Liver (tissue), 9 donors: ENCODE measurements around the gene MVB12B. TPM values are rescaled to one million over a fixed set of nuclear protein-coding genes. Genes with fewer than 3 reads are reported as not detected.

Source experiments
- DNase-seq: peaks from one replicate; pipeline ENCODE4 v3.0.0-alpha.2; 2017; ENCODE audit warnings: low spot score
- H3K27ac ChIP-seq, 2 donors: one replicate each; pipeline ENCODE4 v1.7.0; 2013; ENCODE audit warnings: inconsistent platforms in 2 of 2, low read length in 2 of 2, control low read depth in 1 of 2, low read depth in 1 of 2, mild to moderate bottlenecking in 1 of 2
- H3K27me3 ChIP-seq, 4 donors: one replicate each; pipeline versions ENCODE4 v1.6.1 to v1.7.0; 2013; ENCODE audit warnings: low read length in 3 of 4, inconsistent platforms in 1 of 4, mild to moderate bottlenecking in 1 of 4, moderate library complexity in 1 of 4; ENCODE audit not compliant: control insufficient read depth in 4 of 4, insufficient read depth in 4 of 4
- H3K36me3 ChIP-seq, 4 donors: one replicate each; pipeline versions ENCODE4 v1.6.1 to v1.7.0; 2013; ENCODE audit warnings: low read length in 3 of 4, mild to moderate bottlenecking in 3 of 4, low read depth in 1 of 4, moderate library complexity in 1 of 4; ENCODE audit not compliant: control insufficient read depth in 4 of 4, insufficient read depth in 3 of 4
- H3K4me1 ChIP-seq, 4 donors: one replicate each; pipeline versions ENCODE4 v1.6.1 to v1.7.0; 2013; ENCODE audit warnings: low read length in 3 of 4, mild to moderate bottlenecking in 3 of 4, moderate library complexity in 1 of 4; ENCODE audit not compliant: control insufficient read depth in 4 of 4, insufficient read depth in 4 of 4
- H3K4me3 ChIP-seq, 3 donors: one replicate each; pipeline versions ENCODE4 v1.6.1 to v1.7.0; 2013; ENCODE audit warnings: low read length in 3 of 3, control low read depth in 1 of 3, low read depth in 1 of 3, mild to moderate bottlenecking in 1 of 3
- H3K9ac ChIP-seq, 2 donors: one replicate each; pipeline ENCODE4 v1.7.0; 2013; ENCODE audit warnings: low read length in 2 of 2, mild to moderate bottlenecking in 2 of 2, moderate library complexity in 2 of 2, control low read depth in 1 of 2, low read depth in 1 of 2
- H3K9me3 ChIP-seq, 4 donors: one replicate each; pipeline versions ENCODE4 v1.6.1 to v1.7.0; 2013; ENCODE audit warnings: low read length in 3 of 4; ENCODE audit not compliant: control insufficient read depth in 4 of 4
- EGR1 ChIP-seq, 2 donors: IDR thresholded peaks; 2 replicates each; pipeline ENCODE4 v1.6.1; 2016 to 2018; ENCODE audit warnings: antibody characterized with exemption in 2 of 2, low read depth in 2 of 2
- FOXA1 ChIP-seq: IDR thresholded peaks from 2 replicates; pipeline ENCODE4 v1.6.1; 2016; ENCODE audit warnings: antibody characterized with exemption
- FOXA2 ChIP-seq: IDR thresholded peaks from 2 replicates; pipeline ENCODE4 v1.6.1; 2016; ENCODE audit warnings: antibody characterized with exemption
- GABPA ChIP-seq, 2 donors: IDR thresholded peaks in 1 of 2; conservative IDR thresholded peaks in 1 of 2; 2 replicates each; pipeline ENCODE4 v1.6.1; 2016; ENCODE audit warnings: antibody characterized with exemption in 2 of 2, mild to moderate bottlenecking in 1 of 2, moderate library complexity in 1 of 2
- HNF4A ChIP-seq, 2 donors: conservative IDR thresholded peaks; 2 replicates each; pipeline ENCODE4 v1.6.1; 2016; ENCODE audit warnings: antibody characterized with exemption in 2 of 2, mild to moderate bottlenecking in 2 of 2
- HNF4G ChIP-seq: IDR thresholded peaks from 2 replicates; pipeline ENCODE4 v1.6.1; 2016; ENCODE audit warnings: antibody characterized with exemption
- JUND ChIP-seq, 2 donors: IDR thresholded peaks; 2 replicates each; pipeline ENCODE4 v1.6.1; 2016; ENCODE audit warnings: antibody characterized with exemption in 2 of 2
- NR2F2 ChIP-seq: IDR thresholded peaks from 2 replicates; pipeline ENCODE4 v1.6.1; 2016; ENCODE audit warnings: antibody characterized with exemption
- RAD21 ChIP-seq, 2 donors: IDR thresholded peaks; 2 replicates each; pipeline ENCODE4 v1.6.1; 2016; ENCODE audit warnings: antibody characterized with exemption in 2 of 2, mild to moderate bottlenecking in 2 of 2
- SP1 ChIP-seq: IDR thresholded peaks from 2 replicates; pipeline ENCODE4 v1.6.1; 2018; ENCODE audit warnings: antibody characterized with exemption, mild to moderate bottlenecking
- TAF1 ChIP-seq: conservative IDR thresholded peaks from 2 replicates; pipeline ENCODE4 v1.6.1; 2016; ENCODE audit warnings: antibody characterized with exemption, mild to moderate bottlenecking
- WGBS: extraction: QIAGEN DNeasy Blood & Tissue Kit; methylation state at CpG from one replicate; pipeline ENCODE4 v1.1.7; 2013; 5-methylcytosine and 5-hydroxymethylcytosine counted together
- polyA plus RNA-seq, 2 donors: library from polyadenylated mRNA; stranded (reverse) in 1 of 2; unstranded in 1 of 2; fragments of 200-250 nt in 1 of 2; fragments of >200 nt in 1 of 2; fragmentation: Nextera tagmentation in 1 of 2; extraction: Ambion mirVana in 1 of 2; gene quantifications; one replicate each; pipeline versions ENCODE4 v1.2.1 to v1.2.3, GENCODE V29; 2013 to 2015
- total RNA-seq, 2 donors: library from RNA; depleted of rRNA; stranded (reverse); fragments of >200 nt; gene quantifications; one replicate each; pipeline ENCODE4 v1.2.3, GENCODE V29; 2014
- TF ChIP-seq, protein P1 (sequence below): IDR thresholded peaks from 2 replicates; pipeline ENCODE4 v1.6.1; 2016; ENCODE audit warnings: antibody characterized with exemption, mild to moderate bottlenecking
- TF ChIP-seq, protein P2 (sequence below): IDR thresholded peaks from 2 replicates; pipeline ENCODE4 v1.6.1; 2016; ENCODE audit warnings: antibody characterized with exemption
- TF ChIP-seq, protein P3 (sequence below): fragments of 150-350 bp; IDR thresholded peaks from 2 replicates; pipeline ENCODE4 v1.5.1; 2017; ENCODE audit warnings: improper control_type of control experiment, low read depth, low read length; ENCODE audit not compliant: missing input control
- TF ChIP-seq, protein P4 (sequence below): IDR thresholded peaks from 2 replicates; pipeline ENCODE4 v1.6.1; 2016; ENCODE audit warnings: antibody characterized with exemption
- TF ChIP-seq, protein P5 (sequence below): IDR thresholded peaks from 2 replicates; pipeline ENCODE4 v1.6.1; 2016; ENCODE audit warnings: antibody characterized with exemption
- donor health status: healthy.
- donor health status: healthy.
- donor health status: healthy.
- donor health status: healthy.
- donor health status: healthy.

The MVB12B gene
- total and polyA plus RNA-seq, 4 donors = 5.3 to 12.4 (median 8.4) TPM

- H3K4me3 ChIP-seq = no peak overlapping the region
- peaks cover 0 to 8% (median 3%) of the 10 kb centered on the region in 4 donors for H3K4me1 ChIP-seq
- no peak for DNase-seq
- TF ChIP-seq JUND (IDR thresholded peaks at IDR 0.05) (no peak), FOXA2 (no peak), HNF4G (no peak), GABPA (IDR thresholded peaks at IDR 0.05 in 1 of 2, conservative IDR thresholded peaks at IDR 0.05 in 1 of 2) (no peak), RAD21 (IDR thresholded peaks at IDR 0.05) (no peak), EGR1 (IDR thresholded peaks at IDR 0.05; ENCODE audit: low read depth in 2 of 2) (no peak), FOXA1 (no peak), TAF1 (no peak), HNF4A (conservative IDR thresholded peaks at IDR 0.05) (no peak), NR2F2 (no peak)
- TF ChIP-seq, protein P1, sequence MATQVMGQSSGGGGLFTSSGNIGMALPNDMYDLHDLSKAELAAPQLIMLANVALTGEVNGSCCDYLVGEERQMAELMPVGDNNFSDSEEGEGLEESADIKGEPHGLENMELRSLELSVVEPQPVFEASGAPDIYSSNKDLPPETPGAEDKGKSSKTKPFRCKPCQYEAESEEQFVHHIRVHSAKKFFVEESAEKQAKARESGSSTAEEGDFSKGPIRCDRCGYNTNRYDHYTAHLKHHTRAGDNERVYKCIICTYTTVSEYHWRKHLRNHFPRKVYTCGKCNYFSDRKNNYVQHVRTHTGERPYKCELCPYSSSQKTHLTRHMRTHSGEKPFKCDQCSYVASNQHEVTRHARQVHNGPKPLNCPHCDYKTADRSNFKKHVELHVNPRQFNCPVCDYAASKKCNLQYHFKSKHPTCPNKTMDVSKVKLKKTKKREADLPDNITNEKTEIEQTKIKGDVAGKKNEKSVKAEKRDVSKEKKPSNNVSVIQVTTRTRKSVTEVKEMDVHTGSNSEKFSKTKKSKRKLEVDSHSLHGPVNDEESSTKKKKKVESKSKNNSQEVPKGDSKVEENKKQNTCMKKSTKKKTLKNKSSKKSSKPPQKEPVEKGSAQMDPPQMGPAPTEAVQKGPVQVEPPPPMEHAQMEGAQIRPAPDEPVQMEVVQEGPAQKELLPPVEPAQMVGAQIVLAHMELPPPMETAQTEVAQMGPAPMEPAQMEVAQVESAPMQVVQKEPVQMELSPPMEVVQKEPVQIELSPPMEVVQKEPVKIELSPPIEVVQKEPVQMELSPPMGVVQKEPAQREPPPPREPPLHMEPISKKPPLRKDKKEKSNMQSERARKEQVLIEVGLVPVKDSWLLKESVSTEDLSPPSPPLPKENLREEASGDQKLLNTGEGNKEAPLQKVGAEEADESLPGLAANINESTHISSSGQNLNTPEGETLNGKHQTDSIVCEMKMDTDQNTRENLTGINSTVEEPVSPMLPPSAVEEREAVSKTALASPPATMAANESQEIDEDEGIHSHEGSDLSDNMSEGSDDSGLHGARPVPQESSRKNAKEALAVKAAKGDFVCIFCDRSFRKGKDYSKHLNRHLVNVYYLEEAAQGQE = no peak
- TF ChIP-seq, protein P2, sequence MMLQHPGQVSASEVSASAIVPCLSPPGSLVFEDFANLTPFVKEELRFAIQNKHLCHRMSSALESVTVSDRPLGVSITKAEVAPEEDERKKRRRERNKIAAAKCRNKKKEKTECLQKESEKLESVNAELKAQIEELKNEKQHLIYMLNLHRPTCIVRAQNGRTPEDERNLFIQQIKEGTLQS = no peak
- TF ChIP-seq, protein P3, sequence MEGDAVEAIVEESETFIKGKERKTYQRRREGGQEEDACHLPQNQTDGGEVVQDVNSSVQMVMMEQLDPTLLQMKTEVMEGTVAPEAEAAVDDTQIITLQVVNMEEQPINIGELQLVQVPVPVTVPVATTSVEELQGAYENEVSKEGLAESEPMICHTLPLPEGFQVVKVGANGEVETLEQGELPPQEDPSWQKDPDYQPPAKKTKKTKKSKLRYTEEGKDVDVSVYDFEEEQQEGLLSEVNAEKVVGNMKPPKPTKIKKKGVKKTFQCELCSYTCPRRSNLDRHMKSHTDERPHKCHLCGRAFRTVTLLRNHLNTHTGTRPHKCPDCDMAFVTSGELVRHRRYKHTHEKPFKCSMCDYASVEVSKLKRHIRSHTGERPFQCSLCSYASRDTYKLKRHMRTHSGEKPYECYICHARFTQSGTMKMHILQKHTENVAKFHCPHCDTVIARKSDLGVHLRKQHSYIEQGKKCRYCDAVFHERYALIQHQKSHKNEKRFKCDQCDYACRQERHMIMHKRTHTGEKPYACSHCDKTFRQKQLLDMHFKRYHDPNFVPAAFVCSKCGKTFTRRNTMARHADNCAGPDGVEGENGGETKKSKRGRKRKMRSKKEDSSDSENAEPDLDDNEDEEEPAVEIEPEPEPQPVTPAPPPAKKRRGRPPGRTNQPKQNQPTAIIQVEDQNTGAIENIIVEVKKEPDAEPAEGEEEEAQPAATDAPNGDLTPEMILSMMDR = no peak
- no peak overlapping the region for H3K27ac ChIP-seq
- H3K9ac ChIP-seq = no peak overlapping the region
- H3K36me3 ChIP-seq = no peaks in the 10 kb centered on the region
- no peaks in the 10 kb centered on the region for H3K27me3 ChIP-seq
- H3K9me3 ChIP-seq = peaks cover 0 to 9% (median 4%) of the 10 kb centered on the region in 4 donors
- WGBS = 91% methylated on average over 3 of the region's 3 CpGs
Measured at GRCh38 chr9:126328407-126328806, 1.8 kb downstream of the MVB12B start.

DNA sequence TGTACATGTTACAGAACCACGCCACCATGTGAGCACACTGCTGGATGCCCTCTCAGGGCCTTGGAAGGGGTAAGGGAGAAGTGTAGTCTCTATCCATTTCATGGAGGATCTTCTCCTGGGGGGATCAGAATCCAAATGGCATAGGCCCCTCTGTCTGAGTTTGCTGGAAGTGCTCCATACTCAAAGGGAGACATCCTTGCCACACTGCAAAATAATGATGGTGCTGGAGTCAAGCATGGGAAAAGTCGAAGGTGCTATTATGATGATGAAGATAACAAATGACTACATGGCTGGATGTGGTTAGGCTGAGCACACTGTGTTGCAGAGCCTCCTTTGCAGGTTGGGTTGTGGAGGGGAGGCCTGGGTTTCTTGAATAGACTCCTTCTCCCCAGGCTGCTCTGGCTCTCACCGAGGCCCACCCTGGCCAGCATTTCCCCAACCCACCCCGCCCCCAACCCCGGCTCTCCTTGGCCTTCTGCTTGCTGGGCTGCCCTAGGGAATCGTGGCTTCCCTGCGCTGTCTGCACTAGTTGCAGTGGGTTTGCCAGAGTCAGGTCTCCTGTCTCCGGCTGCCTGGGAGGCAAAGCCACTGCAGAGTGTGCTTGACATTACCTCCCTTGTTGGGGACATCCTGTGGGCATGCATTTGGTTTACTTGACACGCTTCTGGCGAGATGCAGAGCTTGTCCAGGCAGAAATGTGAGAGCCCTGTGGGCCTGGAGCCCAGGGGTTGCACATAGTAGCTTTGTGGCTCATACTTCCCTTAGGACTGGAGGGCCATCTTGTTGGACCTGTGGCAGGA is 3.0 kb downstream of the MVB12B start:
- H3K27me3 ChIP-seq = no peaks in the 10 kb centered on the region
- peaks cover 6 to 17% (median 11%) of the 10 kb centered on the region in 4 donors for H3K4me1 ChIP-seq
- H3K4me3 ChIP-seq = no peak overlapping the region
- WGBS = 90% methylated on average over 10 of the region's 10 CpGs
- H3K36me3 ChIP-seq = no peaks in the 10 kb centered on the region
- H3K27ac ChIP-seq = no peak overlapping the region
- H3K9ac ChIP-seq = no peak overlapping the region
- peak; percentile 20 for DNase-seq
- no peaks in the 10 kb centered on the region for H3K9me3 ChIP-seq
- TF ChIP-seq, protein P4, sequence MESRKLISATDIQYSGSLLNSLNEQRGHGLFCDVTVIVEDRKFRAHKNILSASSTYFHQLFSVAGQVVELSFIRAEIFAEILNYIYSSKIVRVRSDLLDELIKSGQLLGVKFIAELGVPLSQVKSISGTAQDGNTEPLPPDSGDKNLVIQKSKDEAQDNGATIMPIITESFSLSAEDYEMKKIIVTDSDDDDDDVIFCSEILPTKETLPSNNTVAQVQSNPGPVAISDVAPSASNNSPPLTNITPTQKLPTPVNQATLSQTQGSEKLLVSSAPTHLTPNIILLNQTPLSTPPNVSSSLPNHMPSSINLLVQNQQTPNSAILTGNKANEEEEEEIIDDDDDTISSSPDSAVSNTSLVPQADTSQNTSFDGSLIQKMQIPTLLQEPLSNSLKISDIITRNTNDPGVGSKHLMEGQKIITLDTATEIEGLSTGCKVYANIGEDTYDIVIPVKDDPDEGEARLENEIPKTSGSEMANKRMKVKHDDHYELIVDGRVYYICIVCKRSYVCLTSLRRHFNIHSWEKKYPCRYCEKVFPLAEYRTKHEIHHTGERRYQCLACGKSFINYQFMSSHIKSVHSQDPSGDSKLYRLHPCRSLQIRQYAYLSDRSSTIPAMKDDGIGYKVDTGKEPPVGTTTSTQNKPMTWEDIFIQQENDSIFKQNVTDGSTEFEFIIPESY = no peak
- TF ChIP-seq SP1 (no peak), HNF4A (conservative IDR thresholded peaks at IDR 0.05) (no peak), TAF1 (no peak), RAD21 (IDR thresholded peaks at IDR 0.05) (no peak), FOXA2 (no peak), NR2F2 (no peak), FOXA1 (no peak), JUND (IDR thresholded peaks at IDR 0.05) (no peak)
- TF ChIP-seq, protein P5, sequence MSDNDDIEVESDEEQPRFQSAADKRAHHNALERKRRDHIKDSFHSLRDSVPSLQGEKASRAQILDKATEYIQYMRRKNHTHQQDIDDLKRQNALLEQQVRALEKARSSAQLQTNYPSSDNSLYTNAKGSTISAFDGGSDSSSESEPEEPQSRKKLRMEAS = no peak
- TF ChIP-seq, protein P1 = no peak
- TF ChIP-seq, protein P2 = no peak
